H9 (cell line): ENCODE results near the gene ATL1. TPM values are rescaled to one million over a fixed set of nuclear protein-coding genes. Genes with fewer than 3 reads are reported as not detected.
A peak's percentile ranks its signal among the peaks of the same experiment; 100 is the strongest.

Source experiments
- DNase-seq: peaks from one replicate; pipeline ENCODE4 v3.0.0-alpha.2; 2017
- H2AFZ ChIP-seq: one replicate; pipeline ENCODE4 v1.6.1; 2013; ENCODE audit warnings: mild to moderate bottlenecking, low read length, control low read depth, moderate library complexity
- H2AK5ac ChIP-seq: 2 replicates; pipeline ENCODE4 v1.6.1; 2013; ENCODE audit warnings: low read length, control low read depth, mixed read lengths; ENCODE audit not compliant: insufficient read length
- H2BK120ac ChIP-seq: one replicate; pipeline ENCODE4 v1.6.1; 2013; ENCODE audit warnings: low read depth, mild to moderate bottlenecking, low read length, control low read depth, inconsistent platforms; ENCODE audit not compliant: poor library complexity, severe bottlenecking
- H2BK12ac ChIP-seq: 2 replicates; pipeline ENCODE4 v1.6.1; 2013; ENCODE audit warnings: low read length, control low read depth, mixed read lengths, low read depth; ENCODE audit not compliant: insufficient read length
- H2BK15ac ChIP-seq: 2 replicates; pipeline ENCODE4 v1.6.1; 2013; ENCODE audit warnings: low read depth, low read length, control low read depth
- H2BK20ac ChIP-seq: one replicate; pipeline ENCODE4 v1.6.1; 2013; ENCODE audit warnings: low read depth, mild to moderate bottlenecking, low read length, control low read depth, inconsistent platforms; ENCODE audit not compliant: poor library complexity, severe bottlenecking
- H2BK5ac ChIP-seq: 2 replicates; pipeline ENCODE4 v1.6.1; 2013; ENCODE audit warnings: low read length, control low read depth, mixed read lengths; ENCODE audit not compliant: insufficient read length
- H3K14ac ChIP-seq: 2 replicates; pipeline ENCODE4 v1.6.1; 2013; ENCODE audit warnings: low read length, control low read depth; ENCODE audit not compliant: insufficient read depth
- H3K18ac ChIP-seq: 2 replicates; pipeline ENCODE4 v1.6.1; 2013; ENCODE audit warnings: low read depth, mild to moderate bottlenecking, mixed read lengths, low read length, control low read depth; ENCODE audit not compliant: insufficient read length
- H3K23ac ChIP-seq: 2 replicates; pipeline ENCODE4 v1.6.1; 2013; ENCODE audit warnings: low read length, control low read depth, mixed read lengths, low read depth; ENCODE audit not compliant: insufficient read length
- H3K23me2 ChIP-seq: 2 replicates; pipeline ENCODE4 v1.6.1; 2013; ENCODE audit warnings: low read depth, mild to moderate bottlenecking, mixed read lengths, low read length, control low read depth; ENCODE audit not compliant: insufficient read length, poor library complexity, severe bottlenecking
- H3K27ac ChIP-seq: 2 replicates; pipeline ENCODE4 v1.5.1; 2013; ENCODE audit warnings: low read length, control low read depth, mixed read lengths, low read depth; ENCODE audit not compliant: insufficient read length
- H3K27me3 ChIP-seq: 2 replicates; pipeline ENCODE4 v1.6.1; 2013; ENCODE audit warnings: low read length, control low read depth, inconsistent platforms; ENCODE audit not compliant: insufficient read depth
- H3K4ac ChIP-seq: 2 replicates; pipeline ENCODE4 v1.6.1; 2013; ENCODE audit warnings: low read depth, mild to moderate bottlenecking, control low read depth, inconsistent platforms, low read length, moderate library complexity
- H3K4me1 ChIP-seq: 2 replicates; pipeline ENCODE4 v1.6.1; 2013; ENCODE audit warnings: low read length, control low read depth, inconsistent platforms; ENCODE audit not compliant: insufficient read depth
- H3K4me2 ChIP-seq: 2 replicates; pipeline ENCODE4 v1.6.1; 2013; ENCODE audit warnings: low read length, control low read depth, mixed read lengths; ENCODE audit not compliant: insufficient read length, insufficient read depth
- H3K56ac ChIP-seq: 2 replicates; pipeline ENCODE4 v1.6.1; 2013; ENCODE audit warnings: low read depth, mild to moderate bottlenecking, mixed read lengths, low read length, control low read depth; ENCODE audit not compliant: insufficient read length
- H3K79me1 ChIP-seq: 2 replicates; pipeline ENCODE4 v1.6.1; 2013; ENCODE audit warnings: low read depth, mild to moderate bottlenecking, moderate library complexity, low read length, control low read depth, inconsistent platforms; ENCODE audit not compliant: insufficient read depth, poor library complexity, severe bottlenecking
- H3K79me2 ChIP-seq: 2 replicates; pipeline ENCODE4 v1.6.1; 2013; ENCODE audit warnings: low read length, control low read depth, inconsistent platforms; ENCODE audit not compliant: insufficient read depth
- H3K9ac ChIP-seq: 2 replicates; pipeline ENCODE4 v1.6.1; 2013; ENCODE audit warnings: low read length, control low read depth, mixed read lengths; ENCODE audit not compliant: insufficient read length; ENCODE audit errors: extremely low read depth
- H3K9me3 ChIP-seq: one replicate; pipeline ENCODE4 v1.6.1; 2013; ENCODE audit warnings: low read depth, low read length, inconsistent platforms; ENCODE audit not compliant: control insufficient read depth
- H3T11ph ChIP-seq: one replicate; pipeline ENCODE4 v1.6.1; 2013; ENCODE audit warnings: mild to moderate bottlenecking, low read length, control low read depth, inconsistent platforms
- H4K20me1 ChIP-seq: one replicate; pipeline ENCODE4 v1.6.1; 2013; ENCODE audit not compliant: control insufficient read depth, insufficient read length, insufficient read depth
- H4K5ac ChIP-seq: 2 replicates; pipeline ENCODE4 v1.6.1; 2013; ENCODE audit warnings: low read depth, mild to moderate bottlenecking, mixed read lengths, low read length, control low read depth; ENCODE audit not compliant: insufficient read length
- H4K8ac ChIP-seq: replicated peaks from 2 replicates; pipeline ENCODE4 v1.6.1; 2013; ENCODE audit warnings: low read length, control low read depth, mixed read lengths, low read depth; ENCODE audit not compliant: insufficient read length
- H4K91ac ChIP-seq: 2 replicates; pipeline ENCODE4 v1.6.1; 2013; ENCODE audit warnings: low read depth, mild to moderate bottlenecking, moderate library complexity, mixed read lengths, low read length, control low read depth; ENCODE audit not compliant: insufficient read length
- H3K27ac Mint-ChIP-seq, 3 experiments: 2 replicates in 2 of 3; 3 replicates in 1 of 3; pipeline ENCODE4 v1.8.0; 2020 to 2021; ENCODE audit warnings: mixed read lengths in 3 of 3, mild to moderate bottlenecking in 1 of 3, moderate library complexity in 1 of 3
- H3K27me3 Mint-ChIP-seq: 2 replicates; pipeline ENCODE4 v1.8.0; 2021; ENCODE audit warnings: low read depth, mild to moderate bottlenecking, moderate library complexity, mixed read lengths
- H3K36me3 Mint-ChIP-seq, 3 experiments: 2 replicates in 2 of 3; 3 replicates in 1 of 3; pipeline ENCODE4 v1.8.0; 2020 to 2021; ENCODE audit warnings: low read depth in 3 of 3, mixed read lengths in 3 of 3; ENCODE audit not compliant: insufficient read depth in 1 of 3
- H3K4me1 Mint-ChIP-seq, 2 experiments: 2 replicates each; pipeline ENCODE4 v1.8.0; 2020; ENCODE audit warnings: mixed read lengths in 2 of 2
- H3K4me3 Mint-ChIP-seq, 2 experiments: 2 replicates in 1 of 2; 3 replicates in 1 of 2; pipeline ENCODE4 v1.8.0; 2020 to 2021; ENCODE audit warnings: mild to moderate bottlenecking in 2 of 2, mixed read lengths in 2 of 2, moderate library complexity in 1 of 2
- H3K9me3 Mint-ChIP-seq, 2 experiments: 2 replicates in 1 of 2; 3 replicates in 1 of 2; pipeline ENCODE4 v1.8.0; 2020; ENCODE audit warnings: mild to moderate bottlenecking in 2 of 2, mixed read lengths in 2 of 2, moderate library complexity in 1 of 2
- CTCF ChIP-seq: fragments of 200-600 bp; sonication (generic); conservative IDR thresholded peaks from 3 replicates; pipeline ENCODE4 v1.8.0; 2021; ENCODE audit warnings: antibody characterized with exemption, mild to moderate bottlenecking
- WGBS: extraction: QIAGEN DNeasy Blood & Tissue Kit; methylation state at CpG from one replicate; pipeline ENCODE4 v1.1.7; 2013; ENCODE audit warnings: missing lambda C conversion rate, low lambda C conversion rate, mixed read lengths; ENCODE audit not compliant: insufficient read length; ENCODE audit errors: extremely low coverage; 5-methylcytosine and 5-hydroxymethylcytosine counted together
- total RNA-seq: library from RNA; stranded (reverse); gene quantifications from 2 replicates; pipeline ENCODE4 v1.2.1, GENCODE V29; 2021

The ATL1 gene
- total RNA-seq, 1 experiment from 2014 or later, result 3.0 TPM

- Histone ChIP-seq H4K91ac (no peak overlapping the region), H3K23me2 (no peaks in the 10 kb centered on the region), H3K4me2 (no peak overlapping the region), H3T11ph (no peak overlapping the region), H4K5ac (no peak overlapping the region), H2BK120ac (no peak overlapping the region), H2AK5ac (no peak overlapping the region), H3K79me1 (peaks cover 11% of the 10 kb centered on the region), H4K20me1 (no peaks in the 10 kb centered on the region), H3K79me2 (peaks cover 43% of the 10 kb centered on the region; the same call in 1 of the 2 replicates), H3K56ac (no peak overlapping the region), H2BK20ac (no peak overlapping the region), H3K9me3 (no peaks in the 10 kb centered on the region), H2BK12ac (no peak overlapping the region), H4K8ac (no peak overlapping the region), H3K4me1 (peaks cover 5% of the 10 kb centered on the region; the same call in 1 of the 2 replicates), H3K23ac (no peak overlapping the region), H2BK5ac (no peak overlapping the region), H3K27me3 (no peaks in the 10 kb centered on the region), H2AFZ (no peak overlapping the region), H3K14ac (no peak overlapping the region), H2BK15ac (no peak overlapping the region), H3K18ac (no peak overlapping the region), H3K27ac (no peak overlapping the region), H3K9ac (no peak overlapping the region), H3K4ac (no peak overlapping the region)
- TF ChIP-seq CTCF, result no peak
- H3K9me3 Mint-ChIP-seq, result no peaks in the 10 kb centered on the region
- peak overlapping the region in 1 of 3 experiments; percentile 24; a peak in 1 of 7 replicates for H3K27ac Mint-ChIP-seq
- peaks cover 31 to 40% of the 10 kb centered on the region in 2 experiments for H3K4me1 Mint-ChIP-seq
- H3K36me3 Mint-ChIP-seq, result peaks cover 2 to 10% (median 4%) of the 10 kb centered on the region in 3 experiments; a peak in 4 of 7 replicates
- DNase-seq, result no peak
- H3K4me3 Mint-ChIP-seq, result no peak overlapping the region
- H3K27me3 Mint-ChIP-seq, result no peaks in the 10 kb centered on the region
- WGBS, result no CpG with 5 or more reads among the region's 6 CpGs
These were observed 35.0 kb upstream of the ATL1 start for GRCh38 chr14:50524731-50525515.
